Measurements from ENCODE around the gene SFTPA1. TPM values are rescaled to one million over a fixed set of nuclear protein-coding genes. Genes with fewer than 3 reads are reported as not detected.

The SFTPA1 gene
- not detected in 5 replicates for total RNA-seq (2022; extraction: Qiagen RNA extraction)

GRCh38 chr10:79610601-79611191, at the start of gene SFTPA1:
Gene SFTPA1 (plus strand): TSS chr10:79610939. CDS start chr10:79611826, 887 bp downstream.

Other genes starting within 250 kb of the SFTPA1 start
- 2.6 to 4.4 TPM (median 3.8 TPM) in 5 replicates for gene ZCCHC24, start 165.3 kb upstream of the SFTPA1 start, total RNA-seq (2022; extraction: Qiagen RNA extraction)
- gene EIF5AL1, start 98.4 kb upstream of the SFTPA1 start, total RNA-seq (2022; extraction: Qiagen RNA extraction), result 2.1 to 4.1 TPM (median 2.2 TPM) in 5 replicates
- gene SFTPA2, start 50.5 kb upstream of the SFTPA1 start, total RNA-seq (2022; extraction: Qiagen RNA extraction), result not detected in 5 replicates
- gene NUTM2B, start 92.3 kb downstream of the SFTPA1 start, total RNA-seq (2022; extraction: Qiagen RNA extraction), result 0.29 to 0.53 TPM (median 0.34 TPM) in 5 replicates
- 0.08 to 0.33 TPM (median 0.24 TPM) in 5 replicates for gene NUTM2E, start 215.8 kb downstream of the SFTPA1 start, total RNA-seq (2022; extraction: Qiagen RNA extraction)